ENCODE measurements around the gene REC8.
A peak's percentile ranks its signal among the peaks of the same experiment; 100 is the strongest.

REC8 gene

DNA sequence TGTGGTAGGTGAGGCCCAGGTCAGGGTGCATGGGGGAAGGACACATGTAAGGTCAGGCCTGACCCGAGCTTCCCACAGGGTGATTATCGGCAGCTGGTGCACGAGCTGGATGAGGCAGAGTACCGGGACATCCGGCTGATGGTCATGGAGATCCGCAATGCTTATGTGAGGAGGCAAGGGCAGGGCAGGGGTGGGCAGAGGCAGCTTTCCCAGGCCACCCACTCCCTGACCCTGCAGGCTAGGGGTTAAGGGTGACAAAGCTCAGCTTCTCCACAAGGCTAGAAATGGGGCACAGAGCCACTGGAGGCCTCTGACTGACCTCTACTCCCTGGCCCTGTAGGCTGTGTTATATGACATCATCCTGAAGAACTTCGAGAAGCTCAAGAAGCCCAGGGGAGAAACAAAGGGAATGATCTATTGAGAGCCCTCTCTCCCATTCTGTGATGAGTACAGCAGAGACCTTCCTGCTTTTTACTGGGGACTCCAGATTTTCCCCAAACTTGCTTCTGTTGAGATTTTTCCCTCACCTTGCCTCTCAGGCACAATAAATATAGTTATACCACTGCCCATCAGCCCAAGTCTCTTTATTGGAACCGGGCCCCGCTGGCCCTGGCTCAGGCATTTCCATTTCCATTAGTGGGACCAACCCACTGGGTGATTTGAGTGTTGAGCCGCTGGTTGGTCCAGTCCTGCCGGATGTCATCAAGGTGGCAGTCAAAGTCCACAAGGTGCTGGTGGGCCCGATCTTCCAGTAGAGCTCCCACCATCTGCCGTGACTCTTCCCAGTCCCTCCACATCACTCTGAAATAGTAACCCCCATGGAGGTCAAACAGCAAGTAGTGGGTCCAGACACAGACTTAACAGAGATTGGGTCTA lies 33.2 kb upstream of the REC8 start:
- no peak for DNase-seq

DNA sequence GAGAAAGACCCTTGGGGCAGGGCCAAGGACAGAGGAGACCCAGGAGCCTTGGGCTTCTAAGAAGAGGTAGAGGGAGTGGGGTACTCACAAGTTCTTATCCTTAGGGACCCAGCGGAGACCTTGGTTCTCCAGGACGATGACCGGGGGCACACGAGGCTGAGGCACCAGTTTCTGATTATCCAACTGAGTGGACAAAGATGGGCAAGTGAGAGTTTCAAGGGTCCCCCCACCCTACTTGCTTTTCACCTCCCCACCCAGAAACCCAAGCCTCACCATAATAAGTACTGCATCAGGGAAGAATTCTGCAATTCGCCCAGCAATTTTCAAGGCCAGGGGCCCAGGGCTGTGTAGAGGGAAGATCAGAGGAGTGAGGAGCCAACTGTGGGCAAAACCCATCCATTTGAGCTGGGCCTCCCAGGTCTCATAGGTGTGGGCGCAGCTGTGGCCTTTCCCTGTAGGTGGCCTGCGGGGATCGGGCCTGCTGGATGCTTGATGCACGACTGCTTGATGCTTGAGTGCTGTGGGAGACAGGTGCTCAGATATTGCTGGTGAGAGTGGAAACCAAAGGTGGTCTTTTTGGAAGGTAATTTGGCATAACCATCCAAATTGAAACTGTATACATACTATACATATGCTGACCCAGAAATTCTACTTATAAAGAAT lies 32.5 kb upstream of the REC8 start:
- DNase-seq, result no peak

DNA sequence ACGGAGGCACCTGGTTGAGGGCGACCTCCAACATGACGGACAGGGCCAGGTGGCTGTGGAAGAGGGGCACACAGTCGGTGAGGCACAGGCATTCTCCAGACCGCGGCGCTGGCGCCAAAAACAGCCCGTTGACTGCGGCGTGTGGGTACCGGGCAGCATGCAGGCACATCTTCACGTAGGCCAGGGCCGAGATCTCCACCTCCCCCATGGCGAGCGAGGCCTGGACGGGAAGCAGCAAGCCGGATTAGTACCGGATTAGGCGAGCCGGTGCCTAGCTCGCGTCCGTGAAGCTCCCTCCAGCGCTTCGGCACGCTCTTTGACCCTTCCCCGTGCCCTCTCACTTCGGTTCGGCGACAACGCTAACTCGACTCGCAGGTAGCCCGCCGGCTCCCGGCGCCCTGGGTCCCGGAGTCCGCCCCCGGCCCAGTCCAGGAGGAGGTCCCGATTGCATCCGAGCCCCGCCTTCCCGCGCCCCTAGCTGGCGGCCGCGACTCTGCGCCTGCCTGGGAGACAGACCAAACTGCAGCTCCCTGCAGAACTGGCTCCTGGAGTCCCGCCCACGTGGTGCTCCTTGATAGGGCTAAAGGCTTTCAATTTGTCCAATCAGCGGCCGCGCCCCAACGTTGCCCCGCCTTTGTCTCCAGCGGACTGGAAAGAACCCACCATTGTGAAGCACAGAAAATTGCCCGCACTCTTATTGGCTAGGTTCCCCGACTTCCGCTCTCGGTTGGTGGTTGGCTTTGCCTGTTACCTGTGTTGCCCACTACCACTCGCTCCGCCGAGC lies 30.6 kb upstream of the REC8 start, which contains the start of gene EMC9:
Gene EMC9, minus strand, starts transcription at position 495 of the 784 bp plus-strand sequence. Its CDS starts 287 bp downstream, at position 208.
- DNase-seq, result peak; percentile 99

DNA sequence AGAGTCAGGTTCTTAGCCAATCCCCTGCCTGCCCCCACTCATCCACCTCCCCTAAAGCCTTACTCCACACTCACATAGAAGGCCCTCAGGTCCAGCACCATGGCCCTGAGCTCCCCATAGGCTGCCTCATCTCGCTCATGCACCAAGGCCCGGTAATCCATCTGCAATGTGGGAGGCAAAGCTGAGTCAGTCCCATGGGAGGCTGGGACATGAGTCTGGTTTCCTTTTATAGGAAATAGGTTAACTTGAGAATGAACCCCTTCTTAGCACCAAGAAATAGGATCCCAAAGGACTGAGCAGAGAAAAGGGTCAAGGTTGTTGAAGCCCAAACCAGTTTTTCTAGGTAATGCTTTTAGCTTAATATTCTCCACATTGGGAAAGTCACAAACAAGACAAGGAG lies 28.4 kb upstream of the REC8 start:
- no peak for DNase-seq

DNA sequence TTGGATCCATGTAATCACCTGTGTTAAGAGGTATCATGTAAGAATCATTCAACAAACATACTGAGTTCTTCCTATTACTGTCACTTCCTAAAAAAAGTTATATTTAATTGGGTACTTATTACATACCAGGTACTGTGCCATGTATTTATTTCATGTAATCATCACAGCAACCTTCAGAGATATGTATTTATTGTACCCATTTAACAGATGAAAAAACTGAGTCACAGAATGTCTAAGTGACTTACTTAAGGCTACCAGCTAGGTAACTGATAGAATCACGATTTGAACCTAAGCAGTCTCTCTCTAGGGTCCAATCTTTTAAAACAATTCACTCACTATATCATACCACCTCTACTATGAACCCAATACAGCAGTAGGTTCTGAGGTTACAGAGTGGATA lies 27.4 kb upstream of the REC8 start:
- no peak for DNase-seq

DNA sequence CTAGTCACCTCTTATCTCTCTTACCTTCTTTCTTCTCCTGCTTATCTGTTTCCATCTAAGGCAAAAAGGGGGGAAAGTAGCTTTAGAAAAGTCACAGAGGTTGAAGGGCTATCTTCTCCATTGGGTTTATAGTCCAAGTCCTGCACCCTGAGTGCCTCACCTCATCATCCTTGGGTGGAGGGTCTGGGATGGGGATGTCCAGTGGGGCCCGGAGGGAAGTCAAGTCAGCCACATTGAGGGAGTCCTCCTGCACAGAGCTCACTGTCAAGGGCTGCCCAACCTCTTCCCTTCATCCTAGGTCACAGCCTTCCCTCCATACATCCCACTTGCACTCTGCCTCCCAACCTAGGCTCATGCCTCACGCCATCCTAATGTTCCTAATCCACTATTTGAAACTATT lies 26.7 kb upstream of the REC8 start:
- no peak for DNase-seq

DNA sequence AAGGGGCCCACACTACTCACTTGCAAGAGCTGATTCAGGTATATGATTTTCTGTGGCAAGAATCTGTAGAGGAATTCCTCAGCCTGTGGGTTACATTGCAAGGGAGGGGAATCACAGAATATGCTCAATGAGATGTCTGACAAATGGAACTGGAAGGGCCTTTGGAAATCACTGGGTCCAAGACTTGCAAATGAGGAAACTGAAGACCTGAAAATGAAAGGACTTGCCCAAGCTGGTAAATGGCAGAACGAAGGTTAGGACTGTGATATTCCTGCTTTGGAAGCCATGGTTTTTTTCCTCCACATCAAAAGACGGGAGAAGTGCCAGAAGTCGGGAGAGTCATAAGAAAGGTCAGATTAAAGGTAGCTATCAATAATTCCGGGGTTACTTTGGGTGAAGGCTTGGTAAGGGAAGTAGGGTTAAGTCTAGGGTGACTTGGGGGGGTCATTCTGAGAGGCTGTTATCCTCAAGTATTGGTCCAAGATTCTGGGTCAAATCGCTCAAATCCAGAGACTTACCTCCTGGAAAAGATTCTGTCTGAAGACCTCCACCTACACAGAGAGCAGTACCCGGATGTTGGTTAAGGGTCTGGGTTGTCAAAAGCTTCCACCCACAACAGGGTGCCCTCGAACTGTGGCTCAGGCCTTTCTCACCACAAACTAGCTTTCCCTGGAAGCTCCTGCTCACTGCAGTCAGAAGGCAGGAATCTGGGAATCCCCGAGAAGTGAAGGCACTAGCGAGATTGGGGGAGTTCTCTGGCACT lies 26.0 kb upstream of the REC8 start:
- no peak for DNase-seq

DNA sequence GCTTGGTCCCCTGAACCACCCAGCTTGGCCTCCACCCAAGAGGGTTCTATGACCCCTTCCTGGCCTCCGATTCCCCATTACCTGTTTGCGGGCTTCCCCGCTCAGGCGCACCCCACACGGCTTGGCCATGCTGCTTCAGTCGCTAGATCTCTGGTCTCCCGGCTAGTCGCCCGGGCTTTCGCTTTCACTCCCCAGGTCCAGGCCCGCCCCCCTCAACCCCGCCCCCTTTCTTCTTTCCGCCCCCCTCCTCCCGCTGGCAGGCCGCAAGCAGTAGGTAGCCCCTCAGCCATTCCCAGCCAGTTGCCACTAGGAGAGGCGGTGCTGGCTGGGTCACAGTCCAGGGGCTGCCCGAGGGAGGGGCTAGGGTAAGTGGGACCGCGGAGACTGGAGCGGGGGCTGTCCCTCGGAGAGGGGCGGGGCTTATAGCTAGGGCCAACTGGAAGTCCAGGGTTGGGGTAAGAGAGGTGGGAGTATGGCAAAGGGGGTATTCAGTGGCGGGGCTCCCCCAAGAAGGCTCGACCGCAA lies 25.4 kb upstream of the REC8 start, which contains the start of gene PSME2:
Gene PSME2, minus strand, starts transcription at position 158 of the 525 bp plus-strand sequence. Its CDS starts 29 bp downstream, at position 129.
- peak; percentile 79 for DNase-seq

DNA sequence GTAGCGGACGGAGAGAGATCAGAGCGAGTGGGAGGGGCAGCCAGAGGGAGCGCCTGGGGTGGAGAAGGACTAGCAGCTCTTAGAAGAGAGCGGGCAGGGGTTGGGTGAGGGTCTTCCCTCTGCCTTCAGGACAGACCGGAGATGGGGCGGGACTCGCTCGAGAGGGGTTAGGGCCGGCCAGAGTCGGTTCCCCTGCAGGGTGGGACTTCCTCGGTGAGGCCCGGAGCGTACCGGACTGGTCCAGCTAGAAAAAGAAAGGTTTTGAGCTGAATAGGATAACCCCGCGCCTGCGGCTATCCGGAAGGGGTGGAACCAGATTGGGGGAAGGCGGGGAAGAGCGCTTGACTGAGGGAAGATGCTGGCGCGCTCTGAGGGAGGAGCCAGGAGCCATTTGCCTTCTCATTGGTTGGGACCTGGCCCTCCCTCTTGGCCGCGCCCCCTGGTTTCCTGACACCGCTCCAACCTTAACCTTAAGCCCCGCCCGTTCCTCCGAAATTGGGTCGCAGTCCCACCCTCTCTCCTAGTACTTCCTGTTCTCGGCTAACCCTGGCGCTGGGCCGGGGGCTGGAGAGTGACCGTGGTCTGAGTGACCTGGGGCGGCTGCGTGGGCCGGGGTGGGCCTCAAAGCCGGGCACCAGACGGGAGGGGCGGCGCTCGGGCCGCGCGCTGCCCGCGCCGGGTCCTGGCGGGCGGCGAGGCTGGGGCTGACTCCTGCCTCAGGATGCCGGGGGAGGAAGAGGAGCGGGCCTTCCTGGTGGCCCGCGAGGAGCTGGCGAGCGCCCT lies 24.7 kb upstream of the REC8 start, which contains the start of gene RNF31:
Gene RNF31, plus strand, starts transcription at position 521 of the 783 bp plus-strand sequence. Its CDS starts 201 bp downstream, at position 722.
- DNase-seq, result peak; percentile 89

DNA sequence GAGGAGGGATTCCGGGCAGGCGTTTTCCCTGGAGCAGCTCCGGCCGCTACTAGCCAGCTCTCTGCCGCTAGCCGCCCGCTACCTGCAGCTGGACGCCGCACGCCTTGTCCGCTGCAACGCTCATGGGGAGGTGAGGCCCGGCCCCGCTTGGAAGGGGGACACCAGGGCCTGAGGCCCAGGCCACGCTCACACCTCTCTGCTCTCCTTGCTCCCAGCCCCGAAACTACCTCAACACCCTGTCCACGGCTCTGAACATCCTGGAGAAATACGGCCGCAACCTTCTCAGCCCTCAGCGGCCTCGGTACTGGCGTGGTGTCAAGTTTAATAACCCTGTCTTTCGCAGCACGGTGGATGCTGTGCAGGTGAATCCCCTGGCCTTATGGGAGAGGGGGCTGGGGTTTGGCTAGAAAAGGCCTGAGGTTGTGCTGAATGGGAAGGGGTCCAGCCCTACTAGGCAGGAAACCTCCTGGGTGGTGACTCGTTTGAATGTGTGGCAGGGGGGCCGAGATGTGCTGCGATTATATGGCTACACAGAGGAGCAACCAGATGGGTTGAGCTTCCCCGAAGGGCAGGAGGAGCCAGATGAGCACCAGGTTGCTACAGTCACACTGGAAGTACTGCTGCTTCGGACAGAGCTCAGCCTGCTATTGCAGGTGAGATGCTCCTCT lies 24.0 kb upstream of the REC8 start:
- no peak for DNase-seq

DNA sequence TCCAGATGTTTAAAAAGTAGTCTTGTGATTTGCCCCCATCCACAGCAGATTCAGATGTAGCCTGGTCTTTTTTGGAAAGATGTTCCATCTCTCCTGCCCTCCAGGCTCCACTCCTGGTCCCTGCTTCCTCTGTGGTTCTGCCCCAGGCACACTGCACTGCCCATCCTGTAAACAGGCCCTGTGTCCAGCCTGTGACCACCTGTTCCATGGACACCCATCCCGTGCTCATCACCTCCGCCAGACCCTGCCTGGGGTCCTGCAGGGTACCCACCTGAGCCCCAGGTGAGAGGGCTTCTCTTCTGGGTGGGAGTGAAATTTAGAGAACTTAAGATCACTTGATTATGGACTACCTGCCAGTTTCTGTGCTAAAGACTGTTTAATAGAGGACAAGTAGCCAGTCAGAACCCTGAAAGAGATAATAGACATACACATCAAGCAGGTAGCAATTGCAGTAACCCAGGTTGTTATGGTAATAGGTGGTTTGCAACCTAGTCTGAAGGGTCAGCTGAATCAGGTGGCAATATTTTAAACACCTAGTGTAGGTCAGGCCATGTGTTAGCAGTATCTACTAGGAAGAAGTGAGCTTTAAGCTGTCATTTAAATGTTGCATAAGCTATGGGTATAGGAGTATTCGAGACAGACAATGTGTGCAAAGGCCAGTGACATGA lies 22.4 kb upstream of the REC8 start:
- no peak for DNase-seq

DNA sequence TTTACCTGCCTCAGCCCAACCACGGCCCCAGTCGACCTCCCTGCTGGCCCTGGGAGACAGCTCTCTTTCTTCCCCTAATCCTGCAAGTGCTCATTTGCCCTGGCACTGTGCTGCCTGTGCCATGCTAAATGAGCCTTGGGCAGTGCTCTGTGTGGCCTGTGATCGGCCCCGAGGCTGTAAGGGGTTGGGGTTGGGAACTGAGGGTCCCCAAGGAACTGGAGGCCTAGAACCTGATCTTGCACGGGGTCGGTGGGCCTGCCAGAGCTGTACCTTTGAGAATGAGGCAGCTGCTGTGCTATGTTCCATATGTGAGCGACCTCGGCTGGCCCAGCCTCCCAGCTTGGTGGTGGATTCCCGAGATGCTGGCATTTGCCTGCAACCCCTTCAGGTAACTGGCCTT lies 21.8 kb upstream of the REC8 start:
- DNase-seq, result no peak

DNA sequence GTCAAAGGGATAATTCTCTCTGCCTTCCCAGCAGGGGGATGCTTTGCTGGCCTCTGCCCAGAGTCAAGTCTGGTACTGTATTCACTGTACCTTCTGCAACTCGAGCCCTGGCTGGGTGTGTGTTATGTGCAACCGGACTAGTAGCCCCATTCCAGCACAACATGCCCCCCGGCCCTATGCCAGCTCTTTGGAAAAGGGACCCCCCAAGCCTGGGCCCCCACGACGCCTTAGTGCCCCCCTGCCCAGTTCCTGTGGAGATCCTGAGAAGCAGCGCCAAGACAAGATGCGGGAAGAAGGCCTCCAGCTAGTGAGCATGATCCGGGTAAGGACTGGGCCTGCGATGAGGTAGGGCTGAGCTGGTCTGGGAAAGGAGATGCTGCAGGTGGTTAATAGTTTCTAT lies 21.3 kb upstream of the REC8 start:
- no peak for DNase-seq

DNA sequence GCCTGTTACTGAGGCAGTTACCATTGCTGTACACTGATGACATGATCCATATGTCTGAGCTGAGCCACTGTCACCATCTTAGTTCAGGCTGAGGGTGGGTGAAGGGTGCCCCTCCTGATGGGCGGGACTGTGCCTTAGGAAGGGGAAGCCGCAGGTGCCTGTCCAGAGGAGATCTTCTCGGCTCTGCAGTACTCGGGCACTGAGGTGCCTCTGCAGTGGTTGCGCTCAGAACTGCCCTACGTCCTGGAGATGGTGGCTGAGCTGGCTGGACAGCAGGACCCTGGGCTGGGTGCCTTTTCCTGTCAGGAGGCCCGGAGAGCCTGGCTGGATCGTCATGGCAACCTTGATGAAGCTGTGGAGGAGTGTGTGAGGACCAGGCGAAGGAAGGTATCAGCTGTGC lies 20.9 kb upstream of the REC8 start:
- no peak for DNase-seq

DNA sequence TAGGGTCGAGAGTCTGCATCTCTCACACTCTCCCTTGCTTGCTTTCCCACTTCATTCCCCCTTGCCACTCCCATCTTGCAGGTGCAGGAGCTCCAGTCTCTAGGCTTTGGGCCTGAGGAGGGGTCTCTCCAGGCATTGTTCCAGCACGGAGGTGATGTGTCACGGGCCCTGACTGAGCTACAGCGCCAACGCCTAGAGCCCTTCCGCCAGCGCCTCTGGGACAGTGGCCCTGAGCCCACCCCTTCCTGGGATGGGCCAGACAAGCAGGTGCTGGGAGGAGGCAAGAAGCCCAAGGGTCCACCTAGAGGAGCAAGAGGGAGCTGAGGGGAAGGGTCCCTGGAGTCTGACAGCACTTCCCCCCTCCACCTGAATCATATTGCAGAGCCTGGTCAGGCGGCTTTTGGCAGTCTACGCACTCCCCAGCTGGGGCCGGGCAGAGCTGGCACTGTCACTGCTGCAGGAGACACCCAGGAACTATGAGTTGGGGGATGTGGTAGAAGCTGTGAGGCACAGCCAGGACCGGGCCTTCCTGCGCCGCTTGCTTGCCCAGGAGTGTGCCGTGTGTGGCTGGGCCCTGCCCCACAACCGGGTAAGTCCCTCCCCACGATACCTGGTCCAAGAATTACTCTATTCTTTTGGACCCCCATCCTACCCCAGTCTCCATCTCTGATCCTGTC lies 20.3 kb upstream of the REC8 start:
- no peak for DNase-seq

DNA sequence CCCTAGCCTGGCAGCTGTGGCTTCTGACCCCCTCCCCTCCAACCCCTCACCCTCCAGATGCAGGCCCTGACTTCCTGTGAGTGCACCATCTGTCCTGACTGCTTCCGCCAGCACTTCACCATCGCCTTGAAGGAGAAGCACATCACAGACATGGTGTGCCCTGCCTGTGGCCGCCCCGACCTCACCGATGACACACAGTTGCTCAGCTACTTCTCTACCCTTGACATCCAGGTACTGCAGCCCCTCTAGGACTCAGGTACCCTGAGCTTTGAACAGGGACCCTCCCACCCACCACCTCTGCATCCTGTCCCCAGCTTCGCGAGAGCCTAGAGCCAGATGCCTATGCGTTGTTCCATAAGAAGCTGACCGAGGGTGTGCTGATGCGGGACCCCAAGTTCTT lies 16.8 kb upstream of the REC8 start:
- no peak for DNase-seq

DNA sequence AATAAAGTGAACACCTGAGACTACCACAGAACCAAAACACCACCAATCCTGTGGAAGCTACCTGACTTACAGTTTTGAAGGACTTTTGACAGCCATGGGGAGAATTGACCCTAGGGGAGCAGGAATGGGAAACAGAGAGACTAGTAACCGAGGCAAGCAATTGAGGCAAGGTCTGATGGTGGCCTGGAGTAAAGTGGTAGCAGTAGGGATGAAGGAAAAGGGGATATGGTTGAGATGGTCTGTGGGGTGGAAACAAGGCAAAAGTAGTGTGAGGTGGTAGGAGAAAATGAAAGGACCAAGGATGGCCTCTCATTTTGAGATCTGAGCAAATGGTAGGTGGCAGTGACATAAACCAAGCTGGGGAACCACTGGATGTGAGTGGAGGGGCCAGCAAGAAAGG lies 15.0 kb upstream of the REC8 start:
- DNase-seq, result no peak

DNA sequence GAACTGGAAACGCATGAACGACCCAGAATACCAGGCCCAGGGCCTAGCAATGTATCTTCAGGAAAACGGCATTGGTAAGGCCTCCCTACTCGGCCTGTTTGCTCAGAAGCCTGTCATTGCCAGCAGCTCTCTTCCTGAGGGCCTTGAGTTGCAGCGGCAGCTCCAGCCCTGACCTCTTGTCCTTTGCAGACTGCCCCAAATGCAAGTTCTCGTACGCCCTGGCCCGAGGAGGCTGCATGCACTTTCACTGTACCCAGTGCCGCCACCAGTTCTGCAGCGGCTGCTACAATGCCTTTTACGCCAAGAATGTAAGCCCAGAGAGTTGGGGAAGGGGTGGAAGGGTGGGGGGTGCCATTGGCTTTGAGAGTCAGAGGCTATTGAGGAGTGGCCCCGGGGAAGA lies 14.5 kb upstream of the REC8 start:
- DNase-seq, result no peak

DNA sequence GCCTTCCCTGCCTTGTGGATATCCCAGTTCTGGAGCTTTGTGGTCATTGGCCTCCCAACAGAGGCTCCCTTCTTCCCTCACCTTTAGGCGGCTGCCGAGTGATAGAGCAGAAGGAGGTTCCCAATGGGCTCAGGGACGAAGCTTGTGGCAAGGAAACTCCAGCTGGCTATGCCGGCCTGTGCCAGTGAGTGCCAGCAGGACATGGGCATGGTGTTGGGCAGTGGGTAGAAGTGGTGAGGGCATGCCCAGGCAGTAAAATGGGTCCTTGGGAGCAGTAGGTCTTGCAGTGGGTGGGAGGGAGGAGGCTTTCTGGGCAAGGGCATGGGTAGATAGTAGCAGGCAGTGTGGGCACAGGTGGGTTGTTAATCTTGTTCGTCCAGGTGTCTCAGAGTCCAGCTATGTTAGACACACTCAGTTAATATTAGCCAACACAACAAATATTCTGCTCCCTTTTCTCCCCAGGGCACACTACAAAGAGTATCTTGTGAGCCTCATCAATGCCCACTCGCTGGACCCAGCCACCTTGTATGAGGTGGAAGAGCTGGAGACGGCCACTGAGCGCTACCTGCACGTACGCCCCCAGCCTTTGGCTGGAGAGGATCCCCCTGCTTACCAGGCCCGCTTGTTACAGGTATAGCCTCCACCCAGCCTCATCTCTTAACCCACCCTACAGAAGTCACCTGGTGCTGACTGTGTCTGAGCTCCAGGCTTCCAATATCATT lies 11.9 kb upstream of the REC8 start:
- no peak for DNase-seq

Data from KG1 (cell line).